Panc1 (cell line): ENCODE measurements around the gene BABAM2. TPM values are rescaled to one million over a fixed set of nuclear protein-coding genes. Genes with fewer than 3 reads are reported as not detected.

Experiments
- ATAC-seq: fragments of 200-7000 bp; cut with Tn5 transposase; 2 replicates; pipeline ENCODE4 v1.9.1; 2020; ENCODE audit warnings: mild to moderate bottlenecking, moderate library complexity
- BruUV-seq: library from RNA; stranded (reverse); fragments of 400-500 nt; replicated peaks from 2 replicates; lab custom pipeline; 2021; lab: Mats Ljungman, UMichigan
- CTCF ChIA-PET: fragments of 300-600 bp; sonication (Branson Sonifier 250); formaldehyde crosslinking; loops from one replicate; lab custom pipeline; 2022; ENCODE audit warnings: antibody characterized with exemption; lab: Charles Lee
- POLR2A ChIA-PET: fragments of 300-600 bp; sonication (Branson Sonifier 250); formaldehyde crosslinking; loops from one replicate; lab custom pipeline; 2022; ENCODE audit warnings: antibody characterized with exemption; lab: Charles Lee
- DNase-seq: peaks from one replicate; pipeline ENCODE4 v3.0.0-alpha.2; 2010; ENCODE audit warnings: low read depth, low spot score
- H3K27ac ChIP-seq: 2 replicates; pipeline ENCODE4 v1.5.1; 2011; ENCODE audit warnings: mild to moderate bottlenecking, low read length, inconsistent platforms
- H3K27me3 ChIP-seq: fragments of 200-500 bp; sonication (Bioruptor generic); 2 replicates; pipeline ENCODE4 v1.6.0; 2014; ENCODE audit warnings: low read length, inconsistent platforms; ENCODE audit not compliant: control insufficient read depth, insufficient read depth
- H3K36me3 ChIP-seq: fragments of 200-500 bp; sonication (Bioruptor generic); 2 replicates; pipeline ENCODE4 v1.5.1; 2014; ENCODE audit warnings: inconsistent platforms, mild to moderate bottlenecking, low read length, moderate library complexity; ENCODE audit not compliant: control insufficient read depth, insufficient read depth
- H3K4me1 ChIP-seq: 2 replicates; pipeline ENCODE4 v1.5.1; 2011; ENCODE audit warnings: inconsistent platforms, mild to moderate bottlenecking, low read length, moderate library complexity; ENCODE audit not compliant: control insufficient read depth, insufficient read depth
- H3K4me3 ChIP-seq, 2 experiments: 2 replicates each; pipeline ENCODE4 v1.5.1; 2011 to 2012; ENCODE audit warnings: low read depth in 2 of 2, low read length in 2 of 2, mild to moderate bottlenecking in 2 of 2, inconsistent platforms in 1 of 2, moderate library complexity in 1 of 2
- H3K9me3 ChIP-seq: fragments of 200-500 bp; sonication (Bioruptor generic); 2 replicates; pipeline ENCODE4 v1.5.1; 2014; ENCODE audit warnings: low read depth, mild to moderate bottlenecking, inconsistent platforms, low read length, moderate library complexity; ENCODE audit not compliant: control insufficient read depth, insufficient read depth
- CTCF ChIP-seq: fragments of 450-650 bp; IDR thresholded peaks from 2 replicates; pipeline ENCODE4 v1.5.1; 2017; ENCODE audit warnings: mild to moderate bottlenecking
- POLR2AphosphoS5 ChIP-seq: IDR thresholded peaks from 2 replicates; pipeline ENCODE4 v1.6.1; 2012; ENCODE audit warnings: mild to moderate bottlenecking, low read depth, low read length, moderate library complexity
- REST ChIP-seq, 2 experiments: IDR thresholded peaks; 2 replicates each; pipeline ENCODE4 v1.6.1; 2011 to 2012; ENCODE audit warnings: low read depth in 2 of 2, control low read depth in 1 of 2, low read length in 1 of 2, mild to moderate bottlenecking in 1 of 2, moderate library complexity in 1 of 2; ENCODE audit not compliant: insufficient read depth in 1 of 2
- SIN3A ChIP-seq: IDR thresholded peaks from 2 replicates; pipeline ENCODE4 v1.6.1; 2012; ENCODE audit warnings: low read depth, mild to moderate bottlenecking, low read length, moderate library complexity, borderline replicate concordance; ENCODE audit not compliant: insufficient read depth
- TCF7L2 ChIP-seq: IDR thresholded peaks from 2 replicates; pipeline ENCODE4 v1.6.1; 2011; ENCODE audit warnings: mild to moderate bottlenecking, low read depth, low read length, inconsistent platforms
- in situ Hi-C: cut with HindIII; loops from 2 replicates; pipeline ENCODE4 v1.10.0; 2016; ENCODE audit warnings: low sequenced_read_pairs, low pct_unique_long_range_greater_than_20kb
- intact Hi-C: fragments of 100-400 bp; cut with micrococcal nuclease; formaldehyde crosslinking; loops from one replicate; pipeline ENCODE4 v1.10.0; 2022; ENCODE audit not compliant: unreplicated experiment
- total RNA-seq: library from RNA; stranded (reverse); gene quantifications from one replicate; pipeline ENCODE4 v1.2.1, GENCODE V29; 2021; ENCODE audit not compliant: unreplicated experiment

Gene BABAM2
- total RNA-seq, 1 experiment from 2014 or later: 31.2 TPM

- in situ Hi-C loops: no loop called here
- DNase-seq (no peak), ATAC-seq (no peak)
- POLR2A ChIA-PET: no interaction called here
- Histone ChIP-seq H3K9me3 (no peaks in the 10 kb centered on the region), H3K4me3 (no peak overlapping the region), H3K27me3 (no peaks in the 10 kb centered on the region), H3K4me1 (no peaks in the 10 kb centered on the region), H3K36me3 (no peaks in the 10 kb centered on the region), H3K27ac (no peak overlapping the region)
- BruUV-seq: no TSS peak
- TF ChIP-seq CTCF: peak; percentile 23
- TF ChIP-seq SIN3A: no peak
- no peak for TF ChIP-seq REST (IDR thresholded peaks at IDR 0.05; ENCODE audit: insufficient read depth in 1 of 2, low read depth in 2 of 2, low read length in 1 of 2)
- no peak for TF ChIP-seq TCF7L2
- intact Hi-C loops: no loop called here
- CTCF ChIA-PET: no interaction called here
Measured at GRCh38 chr2:28168376-28168775, 277.8 kb downstream of the BABAM2 start.

- POLR2A ChIA-PET: interaction anchor here (0.7 kb wide), 1 partner anchor 222 kb away, joined by 4 read pairs; no protein-coding TSS in a partner anchor
- Histone ChIP-seq H3K4me1 (no peaks in the 10 kb centered on the region), H3K9me3 (no peaks in the 10 kb centered on the region), H3K4me3 (no peak overlapping the region), H3K27me3 (no peaks in the 10 kb centered on the region), H3K27ac (no peak overlapping the region), H3K36me3 (no peaks in the 10 kb centered on the region)
- no peak for TF ChIP-seq SIN3A
- TF ChIP-seq TCF7L2: no peak
- TF ChIP-seq REST (IDR thresholded peaks at IDR 0.05; ENCODE audit: insufficient read depth in 1 of 2, low read depth in 2 of 2, low read length in 1 of 2): no peak
- no peak for TF ChIP-seq POLR2AphosphoS5
- TF ChIP-seq CTCF: no peak
- intact Hi-C loops (no loop called here), in situ Hi-C loops (no loop called here)
- BruUV-seq: no TSS peak
- ATAC-seq (no peak), DNase-seq (no peak)
- CTCF ChIA-PET: interaction anchor here (0.6 kb wide), 1 partner anchor 154 kb away, joined by 3 read pairs; no protein-coding TSS in a partner anchor
Measured at GRCh38 chr2:28169492-28169891, 279.0 kb downstream of the BABAM2 start.
